GM20000 (cell line): Measurements from ENCODE around the gene BRPF3.

Source experiments
- DNase-seq: peaks from one replicate; pipeline ENCODE4 v3.0.0; 2012; ENCODE audit warnings: low spot score
- TF ChIP-seq, protein P1 (sequence below): IDR thresholded peaks from 2 replicates; pipeline ENCODE4 v1.5.1; 2012; ENCODE audit warnings: mild to moderate bottlenecking, control low read depth; ENCODE audit errors: extremely low read depth, missing control alignments

The BRPF3 gene

DNA sequence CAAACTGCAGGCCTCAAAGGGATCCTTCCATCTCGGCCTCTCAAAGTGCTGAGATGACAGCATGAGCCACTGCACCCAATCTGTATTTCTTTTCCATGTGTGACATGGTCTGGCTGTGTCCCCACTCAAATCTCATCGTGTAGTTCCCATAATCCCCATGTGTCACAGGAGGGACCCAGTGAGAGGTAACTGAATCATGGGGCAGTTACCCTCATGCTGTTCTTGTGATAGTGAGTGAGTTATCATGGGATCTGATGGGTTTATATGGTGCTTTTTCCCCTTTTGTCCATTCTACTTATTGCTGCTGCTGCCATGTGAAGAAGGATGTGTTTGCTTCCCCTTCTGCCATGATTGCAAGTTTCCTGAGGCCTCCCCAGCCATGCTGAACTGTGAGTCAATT, 10.3 kb upstream of the BRPF3 start:
- no peak for DNase-seq
- TF ChIP-seq, protein P1, sequence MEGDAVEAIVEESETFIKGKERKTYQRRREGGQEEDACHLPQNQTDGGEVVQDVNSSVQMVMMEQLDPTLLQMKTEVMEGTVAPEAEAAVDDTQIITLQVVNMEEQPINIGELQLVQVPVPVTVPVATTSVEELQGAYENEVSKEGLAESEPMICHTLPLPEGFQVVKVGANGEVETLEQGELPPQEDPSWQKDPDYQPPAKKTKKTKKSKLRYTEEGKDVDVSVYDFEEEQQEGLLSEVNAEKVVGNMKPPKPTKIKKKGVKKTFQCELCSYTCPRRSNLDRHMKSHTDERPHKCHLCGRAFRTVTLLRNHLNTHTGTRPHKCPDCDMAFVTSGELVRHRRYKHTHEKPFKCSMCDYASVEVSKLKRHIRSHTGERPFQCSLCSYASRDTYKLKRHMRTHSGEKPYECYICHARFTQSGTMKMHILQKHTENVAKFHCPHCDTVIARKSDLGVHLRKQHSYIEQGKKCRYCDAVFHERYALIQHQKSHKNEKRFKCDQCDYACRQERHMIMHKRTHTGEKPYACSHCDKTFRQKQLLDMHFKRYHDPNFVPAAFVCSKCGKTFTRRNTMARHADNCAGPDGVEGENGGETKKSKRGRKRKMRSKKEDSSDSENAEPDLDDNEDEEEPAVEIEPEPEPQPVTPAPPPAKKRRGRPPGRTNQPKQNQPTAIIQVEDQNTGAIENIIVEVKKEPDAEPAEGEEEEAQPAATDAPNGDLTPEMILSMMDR, result no peak

GRCh38 chr6:36187446-36187845, 9.1 kb upstream of the BRPF3 start:
- TF ChIP-seq, protein P1, result no peak
- no peak for DNase-seq

DNA sequence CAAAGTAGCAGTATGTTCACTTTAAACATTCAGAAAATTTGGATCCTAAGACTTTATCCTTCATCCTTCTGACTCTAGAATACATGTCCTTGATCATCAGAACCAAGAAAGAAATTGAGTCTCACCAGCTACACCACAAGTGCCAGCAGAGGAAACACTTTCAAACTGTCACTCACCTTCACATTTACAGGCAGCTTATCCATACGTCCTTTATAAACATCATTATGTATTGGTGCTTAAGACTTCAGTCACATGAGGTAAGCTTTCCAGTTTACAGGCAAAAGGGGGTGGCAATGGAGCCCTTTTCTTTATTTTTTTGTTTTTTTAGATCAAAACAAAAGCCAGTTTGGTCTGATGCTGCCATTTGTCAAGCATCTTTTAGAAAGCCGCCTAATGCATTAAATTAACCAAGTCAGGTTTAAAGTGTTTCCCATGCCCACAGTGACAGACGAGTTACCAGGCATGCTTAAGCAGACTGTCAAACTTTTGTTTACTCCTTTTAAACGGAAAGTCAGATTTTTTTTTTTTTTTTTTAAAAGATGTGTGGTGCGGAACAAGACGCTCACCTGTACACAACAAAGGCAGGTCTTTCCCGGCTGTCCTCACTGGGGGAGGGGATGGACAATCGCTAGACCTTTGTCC, 952 bp upstream of the BRPF3 start:
- TF ChIP-seq, protein P1, result no peak
- no peak for DNase-seq

DNA sequence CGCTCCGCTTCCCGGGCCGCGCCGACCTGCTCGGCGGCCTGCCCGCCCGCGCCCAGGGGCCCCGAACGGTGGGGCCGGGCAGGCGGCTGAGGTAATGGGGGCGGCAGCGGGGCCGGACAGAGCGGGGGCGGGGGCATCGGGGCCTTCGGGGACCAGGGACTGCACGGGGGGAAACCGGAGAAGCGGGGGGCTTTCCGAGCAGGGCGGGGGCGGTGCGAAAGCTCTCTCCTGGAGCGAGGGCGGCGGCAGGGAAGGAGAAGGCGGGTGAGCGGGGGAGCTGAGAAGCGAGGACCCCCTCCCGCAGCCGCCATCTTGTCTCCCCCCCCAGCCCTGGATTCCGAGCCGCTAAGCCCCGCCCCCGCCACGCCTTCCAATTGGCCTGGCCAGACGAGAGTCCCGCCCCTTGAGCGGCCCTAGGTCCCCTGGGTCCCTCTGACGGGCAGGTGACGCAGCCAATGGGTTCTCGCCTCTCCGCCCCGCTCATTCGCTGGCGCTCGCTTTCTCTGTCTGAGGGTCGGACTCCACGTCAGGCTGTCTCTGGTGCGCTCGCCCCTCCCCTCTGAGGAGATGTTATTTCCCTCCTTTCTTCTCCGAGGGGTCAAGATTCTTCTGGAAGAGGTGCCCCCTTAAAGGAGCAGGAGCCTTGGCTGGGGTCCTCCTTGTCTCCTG, 470 bp downstream of the BRPF3 start:
- peak; percentile 100 for DNase-seq
- TF ChIP-seq, protein P1, result no peak

GRCh38 chr6:36197739-36198221, 1.2 kb downstream of the BRPF3 start:
- TF ChIP-seq, protein P1, result no peak
- no peak for DNase-seq

- TF ChIP-seq, protein P1, result no peak
- no peak for DNase-seq
Measured at GRCh38 chr6:36198986-36199385, 2.4 kb downstream of the BRPF3 start.

DNA sequence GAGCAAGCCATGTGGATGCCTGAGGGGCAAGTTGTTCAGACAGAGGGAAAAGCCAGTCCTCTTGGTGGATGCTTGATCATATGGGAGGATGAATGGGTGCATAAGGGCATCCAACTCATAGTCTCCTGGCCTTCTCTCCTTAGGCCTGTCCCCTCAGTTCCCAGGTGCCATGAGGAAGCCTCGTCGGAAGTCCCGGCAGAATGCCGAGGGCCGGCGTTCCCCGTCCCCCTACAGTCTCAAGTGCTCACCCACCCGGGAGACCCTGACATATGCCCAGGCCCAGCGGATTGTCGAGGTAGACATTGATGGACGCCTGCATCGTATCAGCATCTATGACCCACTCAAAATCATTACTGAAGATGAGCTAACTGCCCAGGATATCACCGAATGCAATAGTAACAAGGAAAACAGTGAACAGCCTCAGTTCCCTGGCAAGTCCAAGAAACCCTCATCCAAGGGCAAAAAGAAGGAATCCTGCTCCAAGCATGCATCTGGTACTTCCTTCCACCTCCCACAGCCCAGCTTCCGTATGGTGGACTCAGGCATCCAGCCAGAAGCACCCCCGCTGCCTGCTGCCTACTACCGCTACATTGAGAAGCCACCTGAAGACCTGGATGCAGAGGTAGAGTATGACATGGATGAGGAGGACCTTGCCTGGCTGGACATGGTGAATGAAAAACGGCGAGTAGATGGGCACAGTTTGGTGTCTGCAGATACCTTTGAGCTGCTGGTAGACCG, 3.8 kb downstream of the BRPF3 start:
- TF ChIP-seq, protein P1, result no peak
- no peak for DNase-seq
